Smooth muscle cell (in vitro differentiated cells): Measurements from ENCODE around the gene ACSL5. TPM values are rescaled to one million over a fixed set of nuclear protein-coding genes. Genes with fewer than 3 reads are reported as not detected.

ENCODE experiments used
- DNase-seq: peaks from one replicate; lab custom pipeline; 2025; ENCODE audit not compliant: unreplicated experiment; lab: John Stamatoyannopoulos, UW
- H2AFZ ChIP-seq: fragments of 200-600 bp; sonication (generic); 2 replicates; pipeline ENCODE4 v1.6.0; 2016; ENCODE audit warnings: antibody characterized with exemption, low read depth, mild to moderate bottlenecking
- H3F3A ChIP-seq: fragments of 200-600 bp; sonication (generic); 2 replicates; pipeline ENCODE4 v1.6.0; 2017; ENCODE audit warnings: antibody characterized with exemption, low read depth
- H3K27ac ChIP-seq: fragments of 200-600 bp; sonication (generic); 2 replicates; pipeline ENCODE4 v1.5.1; 2016; ENCODE audit warnings: low read depth, mild to moderate bottlenecking
- H3K27me3 ChIP-seq: fragments of 200-600 bp; sonication (generic); 2 replicates; pipeline ENCODE4 v1.6.1; 2016; ENCODE audit warnings: low read depth, mild to moderate bottlenecking
- H3K36me3 ChIP-seq: fragments of 200-600 bp; sonication (generic); 2 replicates; pipeline ENCODE4 v1.5.1; 2016; ENCODE audit warnings: low read depth
- H3K4me1 ChIP-seq: fragments of 200-600 bp; sonication (generic); 2 replicates; pipeline ENCODE4 v1.5.1; 2016; ENCODE audit warnings: low read depth
- H3K4me2 ChIP-seq: fragments of 200-600 bp; sonication (generic); 2 replicates; pipeline ENCODE4 v1.6.0; 2016; ENCODE audit warnings: mild to moderate bottlenecking
- H3K4me3 ChIP-seq: fragments of 200-600 bp; sonication (generic); 2 replicates; pipeline ENCODE4 v1.5.1; 2016; ENCODE audit warnings: mild to moderate bottlenecking
- H3K79me2 ChIP-seq: fragments of 200-600 bp; sonication (generic); 2 replicates; pipeline ENCODE4 v1.6.0; 2016; ENCODE audit warnings: low read depth, mild to moderate bottlenecking
- H3K9ac ChIP-seq: fragments of 200-600 bp; sonication (generic); 2 replicates; pipeline ENCODE4 v1.6.0; 2016; ENCODE audit warnings: low read depth
- H3K9me3 ChIP-seq: fragments of 200-600 bp; sonication (generic); replicated peaks from 2 replicates; pipeline ENCODE4 v1.5.1; 2016; ENCODE audit warnings: low read depth
- H4K20me1 ChIP-seq: fragments of 200-600 bp; sonication (generic); 2 replicates; pipeline ENCODE4 v1.6.0; 2016; ENCODE audit warnings: low read depth
- WGBS: methylation state at CpG from one replicate; pipeline ENCODE4 v1.1.7; 2016; ENCODE audit warnings: low lambda C conversion rate; 5-methylcytosine and 5-hydroxymethylcytosine counted together
- polyA plus RNA-seq: library from polyadenylated mRNA; unstranded; fragments of >200 nt; fragmentation: Nextera tagmentation; extraction: Ambion mirVana; gene quantifications from 2 replicates; pipeline ENCODE4 v1.2.1, GENCODE V29; 2016
- total RNA-seq: library from RNA; depleted of rRNA; stranded (reverse); fragments of >200 nt; gene quantifications from 2 replicates; pipeline ENCODE4 v1.2.3, GENCODE V29; 2014
- TF ChIP-seq, protein P1 (sequence below): fragments of 200-600 bp; sonication (generic); IDR thresholded peaks from 2 replicates; pipeline ENCODE4 v1.5.1; 2017; ENCODE audit warnings: borderline replicate concordance, mild to moderate bottlenecking, antibody characterized with exemption; ENCODE audit not compliant: insufficient read depth, poor library complexity, severe bottlenecking

The ACSL5 gene
- total and polyA plus RNA-seq, 2 experiments from 2014 or later: 0.61 TPM; not detected in 1

DNA sequence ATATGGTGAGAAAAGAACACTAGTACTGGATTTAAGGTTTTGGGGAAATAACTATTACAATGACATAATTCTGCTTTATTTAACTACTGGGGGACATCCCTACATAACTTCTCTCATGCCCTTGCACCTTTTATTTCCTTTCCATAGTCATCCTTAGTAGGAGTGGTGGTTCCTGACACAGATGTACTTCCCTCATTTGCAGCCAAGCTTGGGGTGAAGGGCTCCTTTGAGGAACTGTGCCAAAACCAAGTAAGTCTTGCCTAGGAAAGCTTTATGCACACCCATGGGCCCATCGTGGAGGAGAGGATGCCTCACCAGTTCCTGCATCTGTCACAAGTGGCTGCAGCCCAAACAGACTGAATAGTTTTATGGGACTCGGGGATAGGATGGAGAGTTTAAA is 52.2 kb downstream of the ACSL5 start:
- H3K9me3 ChIP-seq: no peaks in the 10 kb centered on the region
- H3K27ac ChIP-seq: no peak overlapping the region
- H4K20me1 ChIP-seq: no peaks in the 10 kb centered on the region
- 88% methylated on average over 2 of the region's 2 CpGs for WGBS
- TF ChIP-seq, protein P1, sequence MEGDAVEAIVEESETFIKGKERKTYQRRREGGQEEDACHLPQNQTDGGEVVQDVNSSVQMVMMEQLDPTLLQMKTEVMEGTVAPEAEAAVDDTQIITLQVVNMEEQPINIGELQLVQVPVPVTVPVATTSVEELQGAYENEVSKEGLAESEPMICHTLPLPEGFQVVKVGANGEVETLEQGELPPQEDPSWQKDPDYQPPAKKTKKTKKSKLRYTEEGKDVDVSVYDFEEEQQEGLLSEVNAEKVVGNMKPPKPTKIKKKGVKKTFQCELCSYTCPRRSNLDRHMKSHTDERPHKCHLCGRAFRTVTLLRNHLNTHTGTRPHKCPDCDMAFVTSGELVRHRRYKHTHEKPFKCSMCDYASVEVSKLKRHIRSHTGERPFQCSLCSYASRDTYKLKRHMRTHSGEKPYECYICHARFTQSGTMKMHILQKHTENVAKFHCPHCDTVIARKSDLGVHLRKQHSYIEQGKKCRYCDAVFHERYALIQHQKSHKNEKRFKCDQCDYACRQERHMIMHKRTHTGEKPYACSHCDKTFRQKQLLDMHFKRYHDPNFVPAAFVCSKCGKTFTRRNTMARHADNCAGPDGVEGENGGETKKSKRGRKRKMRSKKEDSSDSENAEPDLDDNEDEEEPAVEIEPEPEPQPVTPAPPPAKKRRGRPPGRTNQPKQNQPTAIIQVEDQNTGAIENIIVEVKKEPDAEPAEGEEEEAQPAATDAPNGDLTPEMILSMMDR: no peak
- no peaks in the 10 kb centered on the region for H3K4me1 ChIP-seq
- no peak overlapping the region for H2AFZ ChIP-seq
- H3K36me3 ChIP-seq: peaks cover 10% of the 10 kb centered on the region
- H3K4me3 ChIP-seq: no peak overlapping the region
- no peaks in the 10 kb centered on the region for H3K27me3 ChIP-seq
- no peak overlapping the region for H3K4me2 ChIP-seq
- DNase-seq: no peak
- no peaks in the 10 kb centered on the region for H3K79me2 ChIP-seq
- no peak overlapping the region for H3K9ac ChIP-seq
- no peaks in the 10 kb centered on the region for H3F3A ChIP-seq

DNA sequence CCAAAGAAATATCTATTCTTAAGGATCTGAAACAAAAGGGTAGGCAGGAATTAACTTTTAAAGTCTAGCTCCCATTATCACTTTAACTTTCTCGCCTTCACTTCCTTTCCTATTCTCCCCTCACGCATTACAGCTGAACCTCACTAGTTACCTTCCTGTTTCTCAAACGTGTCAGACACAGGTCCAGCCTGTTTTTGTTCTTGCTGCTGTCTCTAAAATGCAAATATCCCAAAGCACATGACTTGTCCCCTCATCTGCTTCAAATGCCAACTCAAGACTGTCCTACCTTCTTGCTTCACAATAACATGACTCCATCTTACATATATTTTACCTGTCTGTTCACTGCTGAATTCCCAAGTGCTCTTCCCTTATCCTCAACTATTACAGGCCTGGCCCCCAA is 55.2 kb downstream of the ACSL5 start:
- no peaks in the 10 kb centered on the region for H3K79me2 ChIP-seq
- no peak overlapping the region for H3K4me2 ChIP-seq
- H3K4me1 ChIP-seq: no peaks in the 10 kb centered on the region
- no peaks in the 10 kb centered on the region for H3F3A ChIP-seq
- peaks cover 18% of the 10 kb centered on the region for H3K36me3 ChIP-seq
- H3K27me3 ChIP-seq: no peaks in the 10 kb centered on the region
- no peak for DNase-seq
- H4K20me1 ChIP-seq: no peaks in the 10 kb centered on the region
- no peak overlapping the region for H3K4me3 ChIP-seq
- no peaks in the 10 kb centered on the region for H3K9me3 ChIP-seq
- H3K9ac ChIP-seq: no peak overlapping the region
- TF ChIP-seq, protein P1: no peak
- WGBS: 78% methylated on average over 3 of the region's 3 CpGs
- H3K27ac ChIP-seq: no peak overlapping the region
- no peak overlapping the region for H2AFZ ChIP-seq

DNA sequence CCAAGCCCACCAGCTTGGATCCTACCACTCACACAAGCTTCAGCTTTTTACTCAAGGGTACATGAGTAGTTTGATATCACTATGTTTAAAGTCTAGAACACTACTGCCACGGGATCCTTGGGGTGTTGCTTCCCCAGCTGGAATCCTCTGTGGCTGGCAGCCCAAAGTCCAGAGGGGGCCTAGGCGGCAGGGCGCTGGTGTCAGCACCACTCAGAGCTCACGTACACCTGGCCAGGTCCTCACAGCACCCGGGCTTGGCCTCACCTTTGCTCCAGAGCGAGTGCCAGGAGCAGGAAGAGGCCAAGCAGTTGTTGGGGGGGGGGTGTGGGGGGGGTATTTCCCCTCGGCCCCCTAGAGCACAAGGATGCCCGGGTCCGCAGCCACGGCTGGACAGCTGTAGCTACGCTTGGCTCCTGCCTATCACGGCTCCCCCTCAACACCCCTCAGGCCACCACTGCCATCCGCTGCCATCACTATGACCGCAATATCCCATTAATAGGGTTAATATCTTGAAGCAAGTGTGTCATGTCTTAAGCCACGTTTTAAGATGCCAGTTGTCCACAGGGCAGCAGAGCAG is 55.8 kb downstream of the ACSL5 start:
- Histone ChIP-seq H3K27ac (no peak overlapping the region), H3K4me3 (no peak overlapping the region), H3K79me2 (no peaks in the 10 kb centered on the region), H3K36me3 (peaks cover 18% of the 10 kb centered on the region), H3F3A (no peaks in the 10 kb centered on the region), H4K20me1 (no peaks in the 10 kb centered on the region), H3K9ac (no peak overlapping the region), H3K9me3 (no peaks in the 10 kb centered on the region), H3K27me3 (no peaks in the 10 kb centered on the region), H3K4me2 (no peak overlapping the region), H2AFZ (no peak overlapping the region), H3K4me1 (no peaks in the 10 kb centered on the region)
- WGBS: 98% methylated on average over 14 of the region's 15 CpGs
- TF ChIP-seq, protein P1: no peak
- DNase-seq: no peak

DNA sequence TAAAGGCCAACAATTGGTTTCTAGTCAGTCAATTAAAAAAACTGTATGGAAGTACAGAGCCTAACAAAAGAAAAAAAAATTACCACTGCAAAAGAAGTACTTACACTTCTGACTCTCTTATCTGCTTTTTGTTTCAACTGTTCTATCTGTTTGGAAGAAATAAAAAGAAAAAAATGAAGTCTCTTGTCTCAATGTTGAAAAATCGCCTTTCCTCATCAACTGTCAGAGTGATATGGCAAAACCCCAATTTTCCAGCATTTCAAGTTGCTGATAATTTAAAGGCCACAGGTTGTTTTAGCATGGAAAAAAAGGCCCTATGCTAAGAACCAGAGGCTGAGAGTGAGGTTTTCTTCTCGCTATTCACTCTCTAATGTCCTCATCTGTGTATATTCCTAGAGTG is 59.2 kb downstream of the ACSL5 start:
- H3K27me3 ChIP-seq: no peaks in the 10 kb centered on the region

More for the DNA sequence above, 59.2 kb downstream of the ACSL5 start:
- no peaks in the 10 kb centered on the region for H3K9me3 ChIP-seq
- no peak overlapping the region for H3K27ac ChIP-seq
- H3K9ac ChIP-seq: no peak overlapping the region
- DNase-seq: no peak
- H3F3A ChIP-seq: no peaks in the 10 kb centered on the region
- H3K79me2 ChIP-seq: no peaks in the 10 kb centered on the region
- WGBS: 99% methylated on average over 2 of the region's 2 CpGs
- H3K4me1 ChIP-seq: no peaks in the 10 kb centered on the region
- H3K4me2 ChIP-seq: no peak overlapping the region
- no peak overlapping the region for H3K4me3 ChIP-seq
- no peak overlapping the region for H2AFZ ChIP-seq
- TF ChIP-seq, protein P1: no peak
- H3K36me3 ChIP-seq: peaks cover 27% of the 10 kb centered on the region
- H4K20me1 ChIP-seq: no peaks in the 10 kb centered on the region
